ENCODE data around the gene DNAJB8.

Gene DNAJB8

GRCh38 chr3:128466840-128467541 lies at the start of gene DNAJB8:
Gene DNAJB8, minus strand, starts transcription at chr3:128466890. Its CDS starts 3,645 bp downstream, at chr3:128463245.
- no peak for DNase-seq

- no peak for DNase-seq
Observed at GRCh38 chr3:128515967-128516366, 49.3 kb upstream of the DNAJB8 start.

- no peak for DNase-seq
Observed at GRCh38 chr3:128508852-128509251, 42.2 kb upstream of the DNAJB8 start.

- DNase-seq, result no peak
Observed at GRCh38 chr3:128506754-128507153, 40.1 kb upstream of the DNAJB8 start.

GRCh38 chr3:128505771-128506170 lies 39.1 kb upstream of the DNAJB8 start:
- DNase-seq, result no peak

GRCh38 chr3:128504963-128505730 lies 38.5 kb upstream of the DNAJB8 start:
- no peak for DNase-seq

GRCh38 chr3:128504533-128504915 lies 37.8 kb upstream of the DNAJB8 start:
- no peak for DNase-seq

GRCh38 chr3:128503751-128504532 lies 37.3 kb upstream of the DNAJB8 start:
- DNase-seq, result no peak

- no peak for DNase-seq
Observed at GRCh38 chr3:128503164-128503651, 36.5 kb upstream of the DNAJB8 start.

- no peak for DNase-seq
Observed at GRCh38 chr3:128502712-128503111, 36.0 kb upstream of the DNAJB8 start.

GRCh38 chr3:128501431-128501830 lies 34.7 kb upstream of the DNAJB8 start:
- DNase-seq, result no peak

GRCh38 chr3:128500556-128500955 lies 33.9 kb upstream of the DNAJB8 start:
- no peak for DNase-seq

- DNase-seq, result no peak
Observed at GRCh38 chr3:128499724-128500275, 33.1 kb upstream of the DNAJB8 start.

- no peak for DNase-seq
Observed at GRCh38 chr3:128498901-128499530, 32.3 kb upstream of the DNAJB8 start.

GRCh38 chr3:128498127-128498626 lies 31.5 kb upstream of the DNAJB8 start:
- DNase-seq, result no peak

GRCh38 chr3:128497305-128498126 lies 30.8 kb upstream of the DNAJB8 start:
- DNase-seq, result peak; percentile 93

GRCh38 chr3:128496602-128497304 lies 30.1 kb upstream of the DNAJB8 start:
- no peak for DNase-seq

GRCh38 chr3:128496019-128496601 lies 29.4 kb upstream of the DNAJB8 start:
- DNase-seq, result no peak

GRCh38 chr3:128495435-128495970 lies 28.8 kb upstream of the DNAJB8 start:
- peak; percentile 46 for DNase-seq

GRCh38 chr3:128494367-128494650 lies 27.6 kb upstream of the DNAJB8 start:
- DNase-seq, result no peak
